WI38 (cell line): ENCODE results near the gene ERBB2.

Experiments
- H3K4me3 ChIP-seq: 2 replicates; pipeline ENCODE4 v1.5.1; 2011; ENCODE audit warnings: low read depth, mild to moderate bottlenecking, control low read depth, low read length
- TF ChIP-seq, protein P1 (sequence below): IDR thresholded peaks from 2 replicates; pipeline ENCODE4 v1.5.1; 2012; ENCODE audit warnings: low read depth, mild to moderate bottlenecking, control low read depth, low read length

ERBB2 gene

DNA sequence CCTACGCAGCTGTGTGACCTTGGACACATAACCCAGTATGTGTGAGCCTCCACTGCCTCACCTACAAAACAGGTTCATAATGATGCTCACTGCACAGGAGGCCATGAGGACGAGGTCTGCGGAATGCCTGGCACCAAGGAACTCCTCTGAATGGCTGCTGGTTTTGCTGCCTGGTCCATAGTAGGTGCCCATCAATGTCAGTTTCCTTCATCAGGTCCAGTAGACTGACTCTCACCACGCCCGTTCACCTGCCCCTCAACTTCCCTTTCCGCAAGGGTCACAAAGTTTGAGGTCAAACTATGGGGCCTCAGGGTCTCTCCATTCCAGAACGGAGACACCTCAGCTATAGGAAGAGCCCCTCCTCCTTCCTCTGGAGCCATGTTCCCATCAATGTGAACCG, 22.8 kb upstream of the ERBB2 start:
- TF ChIP-seq, protein P1, sequence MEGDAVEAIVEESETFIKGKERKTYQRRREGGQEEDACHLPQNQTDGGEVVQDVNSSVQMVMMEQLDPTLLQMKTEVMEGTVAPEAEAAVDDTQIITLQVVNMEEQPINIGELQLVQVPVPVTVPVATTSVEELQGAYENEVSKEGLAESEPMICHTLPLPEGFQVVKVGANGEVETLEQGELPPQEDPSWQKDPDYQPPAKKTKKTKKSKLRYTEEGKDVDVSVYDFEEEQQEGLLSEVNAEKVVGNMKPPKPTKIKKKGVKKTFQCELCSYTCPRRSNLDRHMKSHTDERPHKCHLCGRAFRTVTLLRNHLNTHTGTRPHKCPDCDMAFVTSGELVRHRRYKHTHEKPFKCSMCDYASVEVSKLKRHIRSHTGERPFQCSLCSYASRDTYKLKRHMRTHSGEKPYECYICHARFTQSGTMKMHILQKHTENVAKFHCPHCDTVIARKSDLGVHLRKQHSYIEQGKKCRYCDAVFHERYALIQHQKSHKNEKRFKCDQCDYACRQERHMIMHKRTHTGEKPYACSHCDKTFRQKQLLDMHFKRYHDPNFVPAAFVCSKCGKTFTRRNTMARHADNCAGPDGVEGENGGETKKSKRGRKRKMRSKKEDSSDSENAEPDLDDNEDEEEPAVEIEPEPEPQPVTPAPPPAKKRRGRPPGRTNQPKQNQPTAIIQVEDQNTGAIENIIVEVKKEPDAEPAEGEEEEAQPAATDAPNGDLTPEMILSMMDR, result no peak
- no peak overlapping the region for H3K4me3 ChIP-seq

DNA sequence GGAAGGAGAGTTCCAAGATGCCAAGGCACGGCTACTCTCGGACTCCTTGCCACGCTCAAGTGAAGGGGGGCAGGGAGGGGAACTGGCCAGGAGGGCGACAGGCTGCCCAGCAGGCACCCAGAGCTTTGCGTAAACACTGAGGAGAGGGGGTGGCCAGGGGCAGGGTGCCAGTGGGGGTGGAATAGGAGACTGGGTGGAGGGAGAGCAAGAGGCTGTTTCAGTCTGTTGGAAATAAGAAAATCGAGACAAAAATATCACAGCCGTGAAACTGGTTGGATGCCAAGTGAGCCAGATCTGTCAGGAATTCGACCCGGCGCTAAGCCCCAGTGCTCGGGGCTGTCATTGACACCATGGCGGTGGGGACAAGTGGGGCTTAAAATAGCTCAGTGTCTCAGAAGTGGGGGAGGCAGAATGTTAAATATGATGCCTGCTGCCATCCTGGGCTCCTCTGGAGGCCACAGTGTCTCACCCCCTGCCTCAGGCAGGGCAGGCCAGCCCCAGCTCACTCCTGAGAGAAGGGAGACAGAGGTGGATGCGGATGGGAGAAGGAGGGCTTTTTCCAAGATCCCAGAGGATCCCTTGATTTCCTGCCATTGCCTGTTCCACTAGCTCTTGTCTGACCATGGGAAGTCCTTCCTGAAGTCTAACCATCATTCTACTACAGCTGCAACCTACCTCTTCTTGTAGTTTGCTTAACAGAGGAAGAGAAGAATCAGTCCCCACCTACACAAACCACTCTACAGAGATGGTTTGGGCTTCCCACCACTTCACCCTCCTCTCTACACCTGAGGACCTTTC, 22.1 kb upstream of the ERBB2 start:
- no peak overlapping the region for H3K4me3 ChIP-seq
- TF ChIP-seq, protein P1, result no peak

- TF ChIP-seq, protein P1, result no peak
- no peak overlapping the region for H3K4me3 ChIP-seq
Observed at GRCh38 chr17:39678340-39679116, 21.3 kb upstream of the ERBB2 start.

DNA sequence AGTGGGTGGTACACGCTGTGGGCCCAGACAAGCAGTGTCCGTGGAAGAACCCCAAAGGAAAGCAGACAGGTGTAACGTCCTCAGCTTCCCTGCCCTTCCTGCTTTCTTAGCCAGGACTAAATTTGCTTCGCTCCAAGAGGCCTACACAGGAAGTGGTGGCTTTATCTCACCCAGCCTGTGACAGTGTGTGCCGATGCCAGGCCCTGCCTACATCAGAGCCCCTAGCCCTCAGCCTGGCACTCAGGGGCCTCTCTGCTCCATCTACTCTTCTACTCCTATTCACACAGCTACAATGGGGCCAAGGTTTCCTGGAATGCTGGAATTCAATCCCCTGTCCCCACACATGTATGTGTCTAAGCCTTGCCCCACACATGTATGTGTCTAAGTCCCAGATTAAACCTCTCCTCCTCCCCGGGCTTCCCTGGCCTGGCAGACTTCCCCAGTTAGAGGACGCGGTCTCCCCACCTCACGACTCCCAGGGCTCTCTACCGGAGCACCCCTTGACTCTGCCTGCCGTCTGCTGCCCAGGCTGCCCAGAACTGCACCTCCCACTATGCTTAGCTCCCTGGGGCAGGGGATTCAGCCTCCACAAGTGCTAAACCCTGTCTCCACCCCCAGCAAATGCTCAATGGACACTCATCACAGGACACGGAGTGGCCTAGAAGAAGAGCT, 20.2 kb upstream of the ERBB2 start:
- no peak overlapping the region for H3K4me3 ChIP-seq
- TF ChIP-seq, protein P1, result no peak

GRCh38 chr17:39683295-39683939, 16.4 kb upstream of the ERBB2 start:
- TF ChIP-seq, protein P1, result no peak
- H3K4me3 ChIP-seq, result no peak overlapping the region

GRCh38 chr17:39684369-39685192, 15.3 kb upstream of the ERBB2 start:
- TF ChIP-seq, protein P1, result no peak
- H3K4me3 ChIP-seq, result no peak overlapping the region
